Activated T-helper 2 cell treated with anti-CD3 and anti-CD28 coated beads, Interferon-gamma antibody, Interleukin-2, Interleukin-4, amounts not matched to agents 10 μg/mL and 5 μg/mL and 100 μg/mL, durations not matched to agents 14 hours and 24 hours and 36 hours (primary cell): ENCODE data around the gene FAM240A. TPM values are rescaled to one million over a fixed set of nuclear protein-coding genes. Genes with fewer than 3 reads are reported as not detected.

Experiments used
- DNase-seq: peaks from one replicate; pipeline ENCODE4 v3.0.0; 2021; ENCODE audit warnings: low spot score
- H3K27ac Mint-ChIP-seq: one replicate; pipeline ENCODE4 v1.8.0; 2021; ENCODE audit warnings: mixed read lengths
- H3K27me3 Mint-ChIP-seq: one replicate; pipeline ENCODE4 v1.8.0; 2021; ENCODE audit warnings: low read depth, mixed read lengths
- H3K36me3 Mint-ChIP-seq: one replicate; pipeline ENCODE4 v1.8.0; 2021; ENCODE audit warnings: low read depth, mixed read lengths
- H3K4me1 Mint-ChIP-seq: one replicate; pipeline ENCODE4 v1.8.0; 2021; ENCODE audit warnings: low read depth, mixed read lengths
- H3K4me3 Mint-ChIP-seq: one replicate; pipeline ENCODE4 v1.8.0; 2021; ENCODE audit warnings: low read depth, mild to moderate bottlenecking, moderate library complexity, mixed read lengths
- H3K9me3 Mint-ChIP-seq: one replicate; pipeline ENCODE4 v1.8.0; 2021; ENCODE audit warnings: mixed read lengths
- intact Hi-C: fragments of 100-400 bp; cut with micrococcal nuclease; formaldehyde crosslinking; loops from one replicate; pipeline ENCODE4 v1.15.1; 2023
- total RNA-seq: library from RNA; stranded (reverse); gene quantifications from 2 replicates; pipeline ENCODE4 v1.2.3, GENCODE V29; 2022

FAM240A gene
- total RNA-seq, 1 donor from 2014 or later: not detected

- intact Hi-C loops: no loop called here
- DNase-seq: no peak
- Mint-ChIP-seq H3K4me1 (no peaks in the 10 kb centered on the region), H3K27ac (no peak overlapping the region), H3K27me3 (no peaks in the 10 kb centered on the region), H3K4me3 (no peak overlapping the region), H3K36me3 (no peaks in the 10 kb centered on the region), H3K9me3 (no peaks in the 10 kb centered on the region)
Observed at GRCh38 chr3:46670000-46670890, 57.9 kb downstream of the FAM240A start.

GRCh38 chr3:46670891-46671427 is 58.6 kb downstream of the FAM240A start:
- no peak overlapping the region for H3K4me3 Mint-ChIP-seq
- no peak for DNase-seq
- H3K4me1 Mint-ChIP-seq: no peaks in the 10 kb centered on the region
- no peaks in the 10 kb centered on the region for H3K36me3 Mint-ChIP-seq
- no peak overlapping the region for H3K27ac Mint-ChIP-seq
- intact Hi-C loops: no loop called here
- no peaks in the 10 kb centered on the region for H3K27me3 Mint-ChIP-seq
- H3K9me3 Mint-ChIP-seq: no peaks in the 10 kb centered on the region

- Mint-ChIP-seq H3K27ac (no peak overlapping the region), H3K27me3 (no peaks in the 10 kb centered on the region), H3K9me3 (no peaks in the 10 kb centered on the region), H3K4me1 (no peaks in the 10 kb centered on the region), H3K36me3 (no peaks in the 10 kb centered on the region), H3K4me3 (no peak overlapping the region)
- intact Hi-C loops: no loop called here
- no peak for DNase-seq
Observed at GRCh38 chr3:46671541-46672348, 59.4 kb downstream of the FAM240A start.

GRCh38 chr3:46672349-46672695 is 60.0 kb downstream of the FAM240A start:
- H3K27me3 Mint-ChIP-seq: no peaks in the 10 kb centered on the region
- no peaks in the 10 kb centered on the region for H3K9me3 Mint-ChIP-seq
- H3K4me1 Mint-ChIP-seq: no peaks in the 10 kb centered on the region
- H3K4me3 Mint-ChIP-seq: no peak overlapping the region
- DNase-seq: no peak
- no peak overlapping the region for H3K27ac Mint-ChIP-seq
- H3K36me3 Mint-ChIP-seq: no peaks in the 10 kb centered on the region
- intact Hi-C loops: no loop called here

GRCh38 chr3:46673151-46674030 is 61.1 kb downstream of the FAM240A start:
- H3K4me1 Mint-ChIP-seq: no peaks in the 10 kb centered on the region
- no peaks in the 10 kb centered on the region for H3K36me3 Mint-ChIP-seq
- H3K4me3 Mint-ChIP-seq: no peak overlapping the region
- no peaks in the 10 kb centered on the region for H3K27me3 Mint-ChIP-seq
- no peaks in the 10 kb centered on the region for H3K9me3 Mint-ChIP-seq
- DNase-seq: no peak
- intact Hi-C loops: no loop called here
- no peak overlapping the region for H3K27ac Mint-ChIP-seq

- no peak for DNase-seq
- Mint-ChIP-seq H3K27ac (no peak overlapping the region), H3K4me1 (no peaks in the 10 kb centered on the region), H3K36me3 (no peaks in the 10 kb centered on the region), H3K9me3 (no peaks in the 10 kb centered on the region), H3K27me3 (no peaks in the 10 kb centered on the region), H3K4me3 (no peak overlapping the region)
- intact Hi-C loops: no loop called here
Observed at GRCh38 chr3:46674031-46674845, 61.9 kb downstream of the FAM240A start.

- DNase-seq: no peak
- Mint-ChIP-seq H3K27me3 (no peaks in the 10 kb centered on the region), H3K9me3 (no peaks in the 10 kb centered on the region), H3K4me3 (no peak overlapping the region), H3K27ac (no peak overlapping the region), H3K36me3 (no peaks in the 10 kb centered on the region), H3K4me1 (no peaks in the 10 kb centered on the region)
- intact Hi-C loops: no loop called here
Observed at GRCh38 chr3:46675426-46675825, 63.1 kb downstream of the FAM240A start.

Other genes starting within 250 kb of the FAM240A start
- 0.30 and 0.46 TPM in 2 replicates for gene CCR5, start 241.6 kb upstream of the FAM240A start, total RNA-seq
- gene CCRL2, start 205.3 kb upstream of the FAM240A start, total RNA-seq: 1.2 and 1.6 TPM in 2 replicates
- gene LTF, start 147.6 kb upstream of the FAM240A start, total RNA-seq: not detected in 2 replicates
- gene RTP3, start 114.5 kb upstream of the FAM240A start, total RNA-seq: not detected in 2 replicates
- 0.09 TPM in 1 of 2 replicates, not detected in the other for gene LRRC2, start 46.2 kb upstream of the FAM240A start, total RNA-seq
- gene ALS2CL, start 81.2 kb downstream of the FAM240A start, total RNA-seq: 0.44 and 0.71 TPM in 2 replicates
- gene TMIE, start 88.9 kb downstream of the FAM240A start, total RNA-seq: not detected in 2 replicates
- not detected in 2 replicates for gene PRSS50, start 105.3 kb downstream of the FAM240A start, total RNA-seq